Thoracic aorta (tissue), 2 donors: ENCODE measurements around the gene RAB9B. TPM values are rescaled to one million over a fixed set of nuclear protein-coding genes. Genes with fewer than 3 reads are reported as not detected.

Source experiments
- ATAC-seq: fragments of 150-250 bp; one replicate; pipeline ENCODE4 v1.8.0; 2017; ENCODE audit warnings: low read depth; ENCODE audit not compliant: insufficient number of reproducible peaks, low FRiP score
- DNase-seq: peaks from one replicate; pipeline ENCODE4 v3.0.0-alpha.2; 2020; ENCODE audit warnings: low spot score
- H3K27ac ChIP-seq, 2 donors: fragments of 200-600 bp; sonication (generic); 1 replicate in 1 of 2; 2 replicates in 1 of 2; pipeline ENCODE4 v1.5.1; 2016; ENCODE audit warnings: mild to moderate bottlenecking in 2 of 2, moderate library complexity in 2 of 2
- H3K27me3 ChIP-seq: fragments of 200-600 bp; sonication (generic); replicated peaks from 2 replicates; pipeline ENCODE4 v1.6.0; 2016; ENCODE audit warnings: mild to moderate bottlenecking; ENCODE audit not compliant: insufficient read depth
- H3K36me3 ChIP-seq: fragments of 200-600 bp; sonication (generic); one replicate; pipeline ENCODE4 v1.5.1; 2016
- H3K4me1 ChIP-seq, 2 donors: fragments of 200-600 bp; sonication (generic); 1 replicate in 1 of 2; 2 replicates in 1 of 2; pipeline versions ENCODE4 v1.5.1 to v1.6.0; 2016; ENCODE audit warnings: low read depth in 2 of 2, mild to moderate bottlenecking in 1 of 2; ENCODE audit not compliant: control insufficient read depth in 1 of 2
- H3K4me3 ChIP-seq: fragments of 200-600 bp; sonication (generic); 2 replicates; pipeline ENCODE4 v1.5.1; 2016; ENCODE audit warnings: mild to moderate bottlenecking
- H3K9me3 ChIP-seq: fragments of 200-600 bp; sonication (generic); 2 replicates; pipeline ENCODE4 v1.5.1; 2016
- total RNA-seq, 2 donors: library from RNA; depleted of rRNA; stranded (reverse); fragments of >200 nt; gene quantifications; one replicate each; pipeline versions ENCODE4 v1.1.0 to v1.2.3, GENCODE V29; 2016
- TF ChIP-seq, protein P1 (sequence below): fragments of 200-600 bp; sonication (generic); IDR thresholded peaks from one replicate; pipeline ENCODE4 v1.5.1; 2019; ENCODE audit warnings: antibody characterized with exemption

RAB9B gene
- total RNA-seq, 2 donors from 2014 or later: 6.8 to 7.7 TPM

DNA sequence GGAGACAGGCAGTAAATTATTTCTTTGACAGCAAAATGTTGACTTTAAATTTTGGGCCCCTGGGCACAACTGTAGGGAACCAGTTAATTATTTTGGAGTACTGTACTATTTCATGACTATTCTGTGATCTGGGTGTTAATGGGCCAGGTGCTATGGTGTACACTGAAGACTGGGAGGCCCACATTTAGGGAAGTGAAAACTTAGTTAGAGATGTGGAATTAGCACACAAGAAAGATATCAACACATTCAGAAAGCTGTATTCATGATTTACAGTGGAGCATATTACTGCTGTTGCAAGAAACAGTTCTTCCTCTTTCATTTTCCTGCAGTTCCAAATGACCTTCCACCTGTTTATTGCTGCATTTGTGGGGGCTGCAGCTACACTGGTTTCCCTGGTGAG lies 43.1 kb downstream of the RAB9B start:
- DNase-seq (no peak), ATAC-seq (no peak)
- Histone ChIP-seq H3K9me3 (no peaks in the 10 kb centered on the region), H3K4me1 (no peaks in the 10 kb centered on the region), H3K36me3 (no peaks in the 10 kb centered on the region), H3K27me3 (no peaks in the 10 kb centered on the region), H3K4me3 (no peak overlapping the region), H3K27ac (no peak overlapping the region)
- TF ChIP-seq, protein P1, sequence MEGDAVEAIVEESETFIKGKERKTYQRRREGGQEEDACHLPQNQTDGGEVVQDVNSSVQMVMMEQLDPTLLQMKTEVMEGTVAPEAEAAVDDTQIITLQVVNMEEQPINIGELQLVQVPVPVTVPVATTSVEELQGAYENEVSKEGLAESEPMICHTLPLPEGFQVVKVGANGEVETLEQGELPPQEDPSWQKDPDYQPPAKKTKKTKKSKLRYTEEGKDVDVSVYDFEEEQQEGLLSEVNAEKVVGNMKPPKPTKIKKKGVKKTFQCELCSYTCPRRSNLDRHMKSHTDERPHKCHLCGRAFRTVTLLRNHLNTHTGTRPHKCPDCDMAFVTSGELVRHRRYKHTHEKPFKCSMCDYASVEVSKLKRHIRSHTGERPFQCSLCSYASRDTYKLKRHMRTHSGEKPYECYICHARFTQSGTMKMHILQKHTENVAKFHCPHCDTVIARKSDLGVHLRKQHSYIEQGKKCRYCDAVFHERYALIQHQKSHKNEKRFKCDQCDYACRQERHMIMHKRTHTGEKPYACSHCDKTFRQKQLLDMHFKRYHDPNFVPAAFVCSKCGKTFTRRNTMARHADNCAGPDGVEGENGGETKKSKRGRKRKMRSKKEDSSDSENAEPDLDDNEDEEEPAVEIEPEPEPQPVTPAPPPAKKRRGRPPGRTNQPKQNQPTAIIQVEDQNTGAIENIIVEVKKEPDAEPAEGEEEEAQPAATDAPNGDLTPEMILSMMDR: no peak

DNA sequence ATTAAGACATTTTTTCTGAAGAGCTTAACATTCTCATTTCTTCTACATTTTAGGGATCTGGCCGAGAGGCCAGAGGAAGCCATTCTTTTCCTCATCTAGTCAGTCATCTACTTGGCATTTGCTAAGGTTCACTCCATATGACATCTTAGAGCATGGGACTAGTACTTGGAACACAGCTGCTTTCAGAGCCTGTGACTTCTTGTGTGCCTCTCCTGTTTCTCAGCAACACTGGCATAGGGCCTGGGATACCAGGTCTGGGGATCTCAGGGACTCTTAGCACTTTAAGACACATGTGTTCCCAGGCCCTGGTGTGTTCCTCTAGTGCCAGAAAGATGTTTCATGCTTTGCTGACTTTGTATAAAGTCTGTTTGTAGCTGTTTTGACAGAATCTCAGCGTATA lies 48.1 kb downstream of the RAB9B start:
- Histone ChIP-seq H3K36me3 (no peaks in the 10 kb centered on the region), H3K9me3 (no peaks in the 10 kb centered on the region), H3K27ac (no peak overlapping the region), H3K4me1 (peaks cover 0 to 9% of the 10 kb centered on the region in 2 donors), H3K27me3 (no peaks in the 10 kb centered on the region), H3K4me3 (no peak overlapping the region)
- ATAC-seq (no peak), DNase-seq (no peak)
- TF ChIP-seq, protein P1: no peak

DNA sequence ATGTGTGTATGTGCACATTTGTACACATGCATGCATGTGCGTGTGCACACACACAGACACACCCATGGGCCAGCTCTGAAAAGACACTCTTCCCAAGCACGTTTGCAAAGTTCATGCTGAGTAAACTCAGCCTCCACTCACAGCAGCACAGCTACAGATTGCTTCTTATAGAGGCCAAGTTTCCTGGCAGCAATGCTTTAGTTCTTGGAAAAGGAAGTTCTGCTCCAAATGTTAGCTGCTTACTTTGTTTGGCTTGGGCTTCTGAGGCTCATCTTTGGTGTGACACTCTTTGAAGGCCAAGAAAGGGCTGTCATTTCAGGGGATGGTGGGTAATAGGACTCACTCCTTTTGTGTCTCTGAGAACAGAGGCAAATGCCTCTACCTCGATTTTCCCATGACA lies 48.9 kb downstream of the RAB9B start:
- no peak overlapping the region for H3K27ac ChIP-seq
- DNase-seq (no peak), ATAC-seq (no peak)
- H3K27me3 ChIP-seq: no peaks in the 10 kb centered on the region
- TF ChIP-seq, protein P1: no peak
- no peaks in the 10 kb centered on the region for H3K36me3 ChIP-seq
- peaks cover 0 to 12% of the 10 kb centered on the region in 2 donors for H3K4me1 ChIP-seq
- H3K4me3 ChIP-seq: no peak overlapping the region
- no peaks in the 10 kb centered on the region for H3K9me3 ChIP-seq

DNA sequence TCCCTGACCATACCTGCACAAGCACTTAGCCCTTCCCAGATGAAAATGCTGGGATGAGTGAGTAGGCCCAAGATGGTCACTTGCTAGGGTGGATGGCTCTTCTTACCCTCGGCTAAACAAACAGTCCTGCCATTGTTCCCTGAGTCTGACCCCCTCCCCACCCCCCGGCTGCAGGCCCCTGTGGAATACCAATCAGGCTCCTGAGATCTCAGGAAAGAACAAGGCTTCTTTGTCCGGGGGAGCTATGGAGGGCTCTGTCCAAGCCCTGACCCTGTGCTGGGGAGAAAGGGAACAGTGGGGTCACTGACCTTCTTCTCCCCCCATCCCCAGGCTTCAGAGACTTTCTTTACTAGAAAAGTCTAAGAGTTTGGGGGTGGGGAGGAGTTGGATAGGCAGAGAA lies 49.4 kb downstream of the RAB9B start:
- Histone ChIP-seq H3K36me3 (no peaks in the 10 kb centered on the region), H3K4me1 (peaks cover 0 to 12% of the 10 kb centered on the region in 2 donors), H3K27me3 (no peaks in the 10 kb centered on the region), H3K27ac (no peak overlapping the region), H3K9me3 (no peaks in the 10 kb centered on the region), H3K4me3 (no peak overlapping the region)
- ATAC-seq (no peak), DNase-seq (no peak)
- TF ChIP-seq, protein P1: no peak

DNA sequence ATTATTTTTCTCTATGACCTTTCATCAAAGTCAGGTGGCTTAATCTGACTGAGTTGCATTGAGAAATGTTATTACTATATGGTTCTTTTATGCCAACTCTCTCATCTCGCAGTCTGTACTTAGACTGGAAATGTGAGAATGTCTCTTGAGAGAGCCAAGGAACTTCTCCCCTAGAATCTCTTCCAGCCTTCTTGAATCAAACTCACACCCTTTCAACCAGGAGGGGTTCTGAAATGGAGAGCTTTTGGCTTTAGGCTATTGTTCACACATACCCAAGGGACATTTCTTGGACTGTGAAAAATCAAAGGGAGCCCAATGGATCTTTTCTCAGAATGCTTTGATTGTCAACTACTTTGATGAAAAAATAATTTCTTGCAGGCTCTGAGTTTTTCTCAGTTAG lies 50.4 kb downstream of the RAB9B start:
- H3K27me3 ChIP-seq: no peaks in the 10 kb centered on the region
- H3K9me3 ChIP-seq: no peaks in the 10 kb centered on the region
- ATAC-seq (no peak), DNase-seq (no peak)
- no peak overlapping the region for H3K27ac ChIP-seq
- TF ChIP-seq, protein P1: no peak
- no peaks in the 10 kb centered on the region for H3K36me3 ChIP-seq
- no peak overlapping the region for H3K4me3 ChIP-seq
- H3K4me1 ChIP-seq: peaks cover 0 to 12% of the 10 kb centered on the region in 2 donors
